Small intestine (tissue), 7 donors: Measurements from ENCODE around the gene ATP6V1B1. TPM values are rescaled to one million over a fixed set of nuclear protein-coding genes. Genes with fewer than 3 reads are reported as not detected.
"Not testable (repeated sequence)": the region's sequence is repeated elsewhere in the genome, so short reads cannot be mapped to it uniquely, and the experiment has no call there.

ENCODE experiments used
- DNase-seq, 2 donors: peaks; one replicate each; pipeline versions ENCODE4 v3.0.0 to v3.0.0-alpha.2; 2013
- FAIRE-seq: peaks from 2 replicates; lab custom pipeline; 2012; peaks lifted over from hg19 to GRCh38; lab: Jason Lieb, UNC
- H3K27ac ChIP-seq, 3 donors: one replicate each; pipeline ENCODE4 v1.5.1; 2013; ENCODE audit warnings: low read length in 2 of 3, mild to moderate bottlenecking in 2 of 3, control low read depth in 1 of 3, inconsistent platforms in 1 of 3, low read depth in 1 of 3, moderate library complexity in 1 of 3
- H3K27me3 ChIP-seq, 3 donors: one replicate each; pipeline ENCODE4 v1.6.1; 2013; ENCODE audit warnings: low read length in 3 of 3, inconsistent platforms in 1 of 3; ENCODE audit not compliant: control insufficient read depth in 3 of 3, insufficient read depth in 3 of 3
- H3K36me3 ChIP-seq, 3 donors: one replicate each; pipeline ENCODE4 v1.6.1; 2013; ENCODE audit warnings: low read length in 3 of 3, inconsistent platforms in 1 of 3, low read depth in 1 of 3, mild to moderate bottlenecking in 1 of 3, moderate library complexity in 1 of 3; ENCODE audit not compliant: control insufficient read depth in 3 of 3, insufficient read depth in 2 of 3
- H3K4me1 ChIP-seq, 3 donors: one replicate each; pipeline ENCODE4 v1.6.1; 2013; ENCODE audit warnings: low read length in 2 of 3, inconsistent platforms in 1 of 3, low read depth in 1 of 3, mild to moderate bottlenecking in 1 of 3, moderate library complexity in 1 of 3; ENCODE audit not compliant: control insufficient read depth in 3 of 3, insufficient read depth in 2 of 3
- H3K4me3 ChIP-seq, 3 donors: one replicate each; pipeline ENCODE4 v1.5.1; 2013; ENCODE audit warnings: low read length in 3 of 3, control low read depth in 1 of 3, inconsistent platforms in 1 of 3, low read depth in 1 of 3, mild to moderate bottlenecking in 1 of 3, moderate library complexity in 1 of 3
- H3K9me3 ChIP-seq, 2 donors: one replicate each; pipeline ENCODE4 v1.6.1; 2013; ENCODE audit warnings: low read depth in 1 of 2, low read length in 1 of 2; ENCODE audit not compliant: control insufficient read depth in 2 of 2, insufficient read depth in 1 of 2
- WGBS, 3 donors: extraction: QIAGEN DNeasy Blood & Tissue Kit; methylation state at CpG; one replicate each; pipeline ENCODE4 v1.1.7; 2013; 5-methylcytosine and 5-hydroxymethylcytosine counted together
- polyA plus RNA-seq, 4 donors: library from polyadenylated mRNA; stranded (reverse) in 3 of 4; unstranded in 1 of 4; fragments of 200-250 nt in 3 of 4; fragments of 120-200 nt in 1 of 4; gene quantifications; one replicate each; pipeline versions ENCODE4 v1.2.1 to v1.2.3, GENCODE V29; 2013
- donor health status: healthy with polysubstance abuse.
- donor health status: control.
- donor health status: control.
- donor health status: Bipolar disorder and iron deficiency.
- donor health status: healthy.

ATP6V1B1 gene
- polyA plus RNA-seq, 4 donors, result 0.21 to 2.5 TPM; not detected in 2

DNA sequence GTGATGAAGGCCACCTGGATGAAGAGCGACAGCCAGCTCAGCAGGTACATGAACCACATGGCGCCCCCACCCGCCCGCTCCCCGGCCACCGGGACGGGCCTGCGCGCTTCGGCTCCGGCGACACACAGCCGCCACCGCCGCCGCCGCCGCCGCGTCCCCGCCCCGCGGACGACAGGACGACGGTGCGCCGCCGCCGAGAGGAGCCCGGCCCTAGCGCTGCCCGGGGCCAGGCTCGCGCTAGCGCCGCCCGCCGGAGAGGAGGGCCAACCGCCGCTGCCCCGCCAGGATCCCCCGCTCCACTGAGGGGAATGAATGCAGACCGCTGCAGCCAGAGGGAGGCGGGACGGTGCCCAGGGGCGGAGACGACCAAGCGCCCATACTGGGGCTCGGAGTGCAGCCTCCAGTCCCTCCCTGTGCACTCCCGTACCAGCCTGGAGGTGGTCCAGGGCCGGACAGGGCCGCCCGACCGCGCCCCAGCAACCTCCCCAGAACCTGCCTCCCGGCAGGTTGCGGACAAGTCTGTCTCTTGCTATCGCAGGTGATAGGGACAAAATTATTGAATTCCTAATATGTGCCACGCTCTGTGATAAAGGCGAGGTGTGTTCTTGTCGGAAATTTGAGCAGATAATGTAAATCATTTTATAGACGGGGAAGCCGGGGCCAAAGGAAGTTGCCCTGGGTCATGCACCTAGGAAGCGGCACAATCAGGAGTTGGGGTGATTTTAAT, 59.2 kb downstream of the ATP6V1B1 start, which contains the start of gene TEX261:
TEX261 (minus strand) TSS at position 175 of the 727 bp plus-strand sequence; CDS start at position 59, 116 bp downstream.
- H3K27ac ChIP-seq, result peak within 1 kb of the TSS; percentile 48 to 85 (median 72)
- no peaks in the 10 kb centered on the region for H3K27me3 ChIP-seq
- peaks cover 0 to 22% (median 12%) of the 10 kb centered on the region in 3 donors for H3K4me1 ChIP-seq
- FAIRE-seq, result no peak
- WGBS, 3 donors, result 0 to 1% (median 0%) methylated on average over 31 to 65 of the region's 65 CpGs
- DNase-seq, result peak; percentile 85 to 96
- no peaks in the 10 kb centered on the region for H3K9me3 ChIP-seq
- H3K4me3 ChIP-seq, result peak within 1 kb of the TSS; percentile 74 to 95 (median 86)
- peaks cover 0 to 20% (median 3%) of the 10 kb centered on the region in 3 donors for H3K36me3 ChIP-seq

DNA sequence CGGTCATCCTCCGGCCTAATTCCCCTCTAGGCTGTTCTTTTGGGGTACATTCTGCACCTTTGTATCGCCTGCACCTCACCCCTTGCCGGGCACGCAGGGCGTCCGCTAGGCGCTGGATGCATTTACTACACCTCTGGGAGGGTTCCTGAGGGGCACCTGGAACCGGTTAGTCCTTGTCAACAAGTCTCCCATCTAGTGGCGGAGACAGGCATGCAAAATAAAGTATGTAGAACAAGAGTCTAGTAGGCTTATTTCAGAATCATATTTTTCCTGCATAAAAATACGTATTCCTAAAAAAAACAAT, 59.7 kb downstream of the ATP6V1B1 start:
- no peaks in the 10 kb centered on the region for H3K27me3 ChIP-seq
- FAIRE-seq, result no peak
- H3K4me3 ChIP-seq, result peak overlapping the region; percentile 74 to 95 (median 86)
- H3K9me3 ChIP-seq, result no peaks in the 10 kb centered on the region
- WGBS, 3 donors, result 1 to 2% (median 1%) methylated on average over 11 of the region's 11 CpGs
- H3K27ac ChIP-seq, result peak overlapping the region; percentile 48 to 72 (median 72)
- DNase-seq, result peak; percentile 67 to 69
- H3K4me1 ChIP-seq, result peaks cover 0 to 22% (median 12%) of the 10 kb centered on the region in 3 donors
- H3K36me3 ChIP-seq, result peaks cover 0 to 15% (median 3%) of the 10 kb centered on the region in 3 donors

DNA sequence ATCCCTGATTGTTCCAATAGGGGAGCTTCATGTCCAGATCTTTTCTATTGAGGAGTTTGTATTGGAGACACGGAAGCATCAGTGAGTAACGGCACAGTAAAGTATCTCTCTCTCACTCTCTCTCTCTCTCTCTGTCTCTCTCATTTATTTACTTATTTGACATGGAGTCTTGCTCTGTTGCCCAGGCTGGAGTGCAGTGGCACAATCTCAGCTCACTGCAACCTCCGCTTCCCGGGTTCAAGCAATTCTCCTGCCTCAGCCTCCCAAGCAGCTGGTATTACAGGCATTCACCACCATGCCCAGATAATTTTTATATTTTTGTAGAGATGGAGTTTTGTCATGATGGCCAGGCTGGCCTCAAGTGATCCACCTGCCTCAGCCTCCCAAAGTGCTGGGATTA, 63.2 kb downstream of the ATP6V1B1 start:
- H3K4me3 ChIP-seq, H3K36me3 ChIP-seq, DNase-seq, H3K27me3 ChIP-seq, FAIRE-seq, H3K27ac ChIP-seq, H3K9me3 ChIP-seq: not testable (repeated sequence)
- H3K4me1 ChIP-seq, result peaks cover 2 to 27% (median 10%) of the 10 kb centered on the region in 3 donors
- WGBS, 3 donors, result 89 to 95% (median 93%) methylated on average over 4 of the region's 4 CpGs

DNA sequence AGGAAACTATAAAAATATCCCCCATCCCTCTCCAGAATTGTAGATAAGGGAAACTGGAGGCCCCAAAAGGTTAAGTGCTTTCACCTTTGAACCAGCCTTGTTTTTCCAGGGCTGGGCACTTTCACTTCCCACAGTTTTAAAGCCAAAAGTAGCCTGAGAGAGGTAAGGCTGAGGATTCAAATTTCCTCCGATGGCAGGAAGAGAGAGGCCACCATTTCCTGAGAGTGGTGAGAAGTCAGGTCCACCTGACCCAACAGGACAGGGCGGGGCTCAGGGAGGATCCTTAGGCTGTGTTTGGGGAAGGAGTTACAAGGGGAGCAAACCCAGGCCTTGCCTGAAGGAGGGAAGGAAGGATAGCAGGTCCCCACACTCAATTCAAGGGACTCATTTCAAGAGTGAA, 63.7 kb downstream of the ATP6V1B1 start:
- H3K36me3 ChIP-seq, result no peaks in the 10 kb centered on the region
- WGBS, 3 donors, result 35 to 47% (median 40%) methylated on average over 2 of the region's 2 CpGs
- H3K9me3 ChIP-seq, result no peaks in the 10 kb centered on the region
- H3K27me3 ChIP-seq, result no peaks in the 10 kb centered on the region
- H3K27ac ChIP-seq, result no peak overlapping the region
- H3K4me1 ChIP-seq, result peaks cover 2 to 25% (median 10%) of the 10 kb centered on the region in 3 donors
- peak; percentile 11 to 22 for DNase-seq
- FAIRE-seq, result no peak
- no peak overlapping the region for H3K4me3 ChIP-seq

DNA sequence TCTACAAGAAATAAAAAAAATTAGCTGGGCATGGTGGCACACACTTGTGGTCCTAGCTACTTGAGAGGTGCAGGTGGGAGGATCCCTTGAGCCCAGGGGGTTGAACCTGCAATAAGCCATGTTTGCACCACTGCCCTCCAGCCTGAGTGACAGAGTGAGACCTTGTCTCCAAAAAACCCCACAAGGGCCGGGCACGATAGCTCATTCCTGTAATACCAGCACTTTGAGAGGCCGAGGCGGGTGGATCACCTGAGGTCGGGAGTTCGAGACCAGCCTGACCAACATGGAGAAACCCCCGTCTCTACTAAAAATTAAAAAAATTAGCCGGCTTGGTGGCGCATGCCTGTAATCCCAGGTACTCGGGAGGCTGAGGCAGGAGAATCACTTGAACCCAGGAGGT, 64.2 kb downstream of the ATP6V1B1 start:
- H3K27ac ChIP-seq, H3K4me3 ChIP-seq, H3K27me3 ChIP-seq, DNase-seq, FAIRE-seq, H3K36me3 ChIP-seq, H3K9me3 ChIP-seq: not testable (repeated sequence)
- WGBS, 3 donors, result 95 to 98% (median 97%) methylated on average over 10 of the region's 10 CpGs
- H3K4me1 ChIP-seq, result peaks cover 2 to 25% (median 10%) of the 10 kb centered on the region in 3 donors

DNA sequence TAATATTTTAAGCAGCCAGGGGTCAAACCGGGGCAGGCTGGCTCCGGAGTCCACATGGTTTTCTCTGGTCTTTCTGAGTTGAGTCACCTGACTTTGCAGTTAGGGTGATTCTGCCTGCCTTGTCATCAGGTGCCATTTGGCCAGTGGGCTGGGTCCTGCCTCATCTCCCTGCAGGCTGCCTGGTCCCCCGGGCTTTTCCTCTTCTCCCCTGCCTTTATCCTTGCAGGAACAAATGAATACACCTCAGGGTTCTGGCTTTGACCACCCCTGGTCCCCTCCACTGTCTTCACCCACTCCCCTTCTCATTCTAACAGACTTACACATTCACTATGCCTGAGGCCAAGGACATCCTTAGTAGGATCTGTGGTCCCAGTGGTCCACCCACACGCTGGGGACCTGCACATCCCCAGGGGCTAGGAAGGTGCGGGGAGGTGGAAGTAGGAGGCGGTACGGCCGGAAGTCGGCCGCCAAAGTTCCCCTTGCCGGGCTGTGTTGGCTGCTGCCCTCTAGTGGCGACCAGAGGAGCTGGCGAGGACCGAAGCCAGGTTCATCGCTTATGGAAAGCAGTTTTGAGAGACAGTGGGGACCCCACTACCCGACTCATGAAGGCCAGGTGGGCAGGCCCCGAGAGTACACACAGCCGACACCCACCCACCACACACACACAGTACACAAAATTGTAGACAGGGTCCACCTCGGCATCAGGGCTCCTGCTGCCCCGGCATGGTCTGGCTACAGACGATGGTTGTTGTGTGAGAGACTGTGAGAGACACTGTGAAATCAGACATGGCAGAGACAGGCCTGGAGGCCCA, 65.3 kb downstream of the ATP6V1B1 start:
- Histone ChIP-seq H3K9me3 (no peaks in the 10 kb centered on the region), H3K36me3 (no peaks in the 10 kb centered on the region), H3K4me3 (peak overlapping the region in 2 of 3 donors; percentile 16 to 41), H3K4me1 (peaks cover 2 to 23% (median 10%) of the 10 kb centered on the region in 3 donors), H3K27ac (peak overlapping the region in 2 of 3 donors; percentile 69 to 85), H3K27me3 (no peaks in the 10 kb centered on the region)
- DNase-seq, result peak; percentile 72 to 83
- WGBS, 3 donors, result 21 to 22% (median 22%) methylated on average over 21 of the region's 21 CpGs
- no peak for FAIRE-seq

DNA sequence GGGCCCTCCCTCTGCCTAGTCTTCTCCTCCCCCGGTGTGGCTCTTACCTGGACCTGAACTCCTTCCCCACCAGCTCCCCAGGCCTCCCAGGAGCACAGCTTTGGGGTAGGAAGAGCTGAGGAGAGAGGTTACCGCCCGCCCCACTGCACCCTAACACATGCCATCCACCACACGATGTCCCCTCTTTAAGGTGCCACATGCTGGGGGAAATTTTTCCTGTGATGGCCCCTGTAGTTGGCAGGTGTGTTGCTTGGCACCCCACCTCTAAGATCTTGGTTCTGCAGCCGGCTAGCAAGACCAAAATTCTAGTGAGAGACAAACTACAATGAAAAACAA, 65.9 kb downstream of the ATP6V1B1 start:
- no peaks in the 10 kb centered on the region for H3K27me3 ChIP-seq
- H3K4me3 ChIP-seq, result no peak overlapping the region
- 62 to 78% (median 64%) methylated on average over 5 of the region's 5 CpGs for WGBS, 3 donors
- no peaks in the 10 kb centered on the region for H3K9me3 ChIP-seq
- DNase-seq (no peak), FAIRE-seq (no peak)
- H3K4me1 ChIP-seq, result peaks cover 2 to 23% (median 10%) of the 10 kb centered on the region in 3 donors
- H3K36me3 ChIP-seq, result no peaks in the 10 kb centered on the region
- H3K27ac ChIP-seq, result peak overlapping the region in 2 of 3 donors; percentile 69 to 85

DNA sequence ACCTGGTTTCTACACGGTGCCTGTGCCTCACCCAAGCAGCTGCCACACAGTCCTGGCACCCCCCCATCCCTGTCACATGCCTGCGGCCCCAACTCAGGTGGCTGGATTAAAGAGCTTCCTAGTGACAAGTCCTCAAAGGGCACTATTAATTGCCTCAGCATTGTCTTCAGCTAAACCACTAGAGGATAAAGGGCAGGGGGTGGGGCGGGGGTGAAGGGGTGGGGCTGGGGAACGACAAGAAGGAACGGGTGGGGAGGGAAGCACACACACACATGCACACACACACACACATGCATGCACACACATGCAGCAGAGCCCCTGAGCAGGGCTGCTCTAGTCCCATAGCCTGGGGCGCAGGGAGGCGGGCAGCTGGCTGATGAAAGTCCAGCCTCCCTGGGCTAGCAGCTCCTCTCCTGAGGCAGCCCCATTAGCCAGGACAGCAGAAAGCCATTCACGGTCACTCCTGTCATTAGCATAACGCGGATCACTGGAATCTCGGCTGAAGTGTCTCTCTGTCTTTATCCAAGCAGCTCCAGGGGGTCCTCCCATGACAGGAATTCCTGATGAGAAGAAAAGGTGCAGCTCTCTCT, 66.4 kb downstream of the ATP6V1B1 start:
- 22 to 42% (median 30%) methylated on average over 11 of the region's 11 CpGs for WGBS, 3 donors
- no peak for FAIRE-seq
- Histone ChIP-seq H3K27ac (peak overlapping the region in 2 of 3 donors; percentile 69 to 85), H3K4me1 (peaks cover 2 to 23% (median 10%) of the 10 kb centered on the region in 3 donors), H3K4me3 (no peak overlapping the region), H3K36me3 (no peaks in the 10 kb centered on the region), H3K27me3 (no peaks in the 10 kb centered on the region), H3K9me3 (no peaks in the 10 kb centered on the region)
- peak; percentile 77 to 89 for DNase-seq
